Fibroblast of lung (primary cell): Measurements from ENCODE around the gene PDCD1LG2. TPM values are rescaled to one million over a fixed set of nuclear protein-coding genes. Genes with fewer than 3 reads are reported as not detected.

Experiments
- DNase-seq, 2 donors: peaks; one replicate each; pipeline versions ENCODE4 v3.0.0 to v3.0.0-alpha.2; 2010; ENCODE audit warnings: low read depth in 2 of 2
- H2AFZ ChIP-seq: 2 replicates; pipeline ENCODE4 v1.5.1; 2012; ENCODE audit warnings: low read length, control low read depth, inconsistent platforms
- H3K27ac ChIP-seq: 2 replicates; pipeline ENCODE4 v1.5.1; 2011; ENCODE audit warnings: low read length, control low read depth; ENCODE audit not compliant: insufficient read depth
- H3K27me3 ChIP-seq: 2 replicates; pipeline ENCODE4 v1.5.1; 2011; ENCODE audit warnings: mild to moderate bottlenecking, low read length; ENCODE audit not compliant: control insufficient read depth, insufficient read depth
- H3K36me3 ChIP-seq: 2 replicates; pipeline ENCODE4 v1.5.1; 2011; ENCODE audit warnings: low read length; ENCODE audit not compliant: control insufficient read depth, insufficient read depth
- H3K4me1 ChIP-seq: 2 replicates; pipeline ENCODE4 v1.5.1; 2011; ENCODE audit warnings: low read length; ENCODE audit not compliant: control insufficient read depth, insufficient read depth; ENCODE audit errors: extremely low read depth
- H3K4me2 ChIP-seq: 2 replicates; pipeline ENCODE4 v1.5.1; 2011; ENCODE audit warnings: low read length, control low read depth; ENCODE audit not compliant: insufficient read depth; ENCODE audit errors: extremely low read depth
- H3K4me3 ChIP-seq, 4 experiments: fragments of 200-600 bp in 1 of 4; sonication (generic) in 1 of 4; replicated peaks in 1 of 4; 2 replicates each; pipeline ENCODE4 v1.5.1; 2011 to 2016; ENCODE audit warnings: low read length in 4 of 4, low read depth in 3 of 4, mild to moderate bottlenecking in 3 of 4, control low read depth in 2 of 4, inconsistent platforms in 1 of 4, mixed read lengths in 1 of 4; ENCODE audit not compliant: insufficient read depth in 1 of 4; ENCODE audit errors: control extremely low read depth in 1 of 4
- H3K79me2 ChIP-seq: 2 replicates; pipeline ENCODE4 v1.5.1; 2012; ENCODE audit warnings: mild to moderate bottlenecking, low read length, inconsistent platforms; ENCODE audit not compliant: control insufficient read depth, insufficient read depth
- H3K9ac ChIP-seq: 2 replicates; pipeline ENCODE4 v1.5.1; 2011; ENCODE audit warnings: mild to moderate bottlenecking, low read length, control low read depth; ENCODE audit not compliant: insufficient read depth
- H3K9me3 ChIP-seq: 2 replicates; pipeline ENCODE4 v1.5.1; 2012; ENCODE audit warnings: low read depth, low read length; ENCODE audit not compliant: control insufficient read depth, insufficient read depth
- H4K20me1 ChIP-seq: 2 replicates; pipeline ENCODE4 v1.5.1; 2011; ENCODE audit warnings: low read length; ENCODE audit not compliant: control insufficient read depth, insufficient read depth; ENCODE audit errors: extremely low read depth
- CTCF ChIP-seq, 2 donors: IDR thresholded peaks in 1 of 2; conservative IDR thresholded peaks in 1 of 2; 1 replicate in 1 of 2; 2 replicates in 1 of 2; pipeline ENCODE4 v1.5.1; 2011 to 2012; ENCODE audit warnings: low read length in 2 of 2, control low read depth in 1 of 2, inconsistent platforms in 1 of 2, low read depth in 1 of 2, mild to moderate bottlenecking in 1 of 2
- EZH2 ChIP-seq: IDR thresholded peaks from 2 replicates; pipeline ENCODE4 v1.5.1; 2012; ENCODE audit warnings: low read length, control low read depth, mild to moderate bottlenecking; ENCODE audit errors: missing control alignments
- polyA plus RNA-seq, 2 donors: library from polyadenylated mRNA; depleted of rRNA in 1 of 2; stranded (reverse) in 1 of 2; unstranded in 1 of 2; fragments of >200 nt; gene quantifications; 2 replicates each; pipeline ENCODE4 v1.2.1, GENCODE V29; 2011 to 2012; ENCODE audit warnings: missing spikeins in 1 of 2
- total RNA-seq: library from RNA; depleted of rRNA; stranded (reverse); fragments of >200 nt; gene quantifications from 2 replicates; pipeline ENCODE4 v1.2.1, GENCODE V29; 2014

Gene PDCD1LG2
- total and polyA plus RNA-seq, 2 donors (not counting 1 experiment from before 2014, with no cell fraction given), result 6.9 to 16.9 TPM

DNA sequence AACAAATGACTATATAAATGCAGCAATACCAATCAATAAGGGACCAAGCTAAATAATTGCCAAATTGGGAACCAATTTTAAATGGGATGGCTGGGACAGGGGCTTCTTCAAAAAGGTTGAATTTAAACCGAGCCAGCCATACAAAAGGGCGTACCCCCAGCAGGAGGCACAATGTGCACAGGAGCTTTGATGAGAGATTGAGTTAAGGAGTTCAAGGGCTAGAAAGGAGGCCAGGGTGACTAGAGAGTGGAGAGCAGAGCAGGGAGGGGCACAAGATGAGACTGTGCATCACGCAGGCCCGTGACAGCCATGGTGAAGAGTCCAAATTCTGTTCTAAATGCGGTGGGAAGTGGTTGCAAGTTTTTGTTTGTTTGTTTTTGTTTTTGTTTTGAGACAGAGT is 23.3 kb upstream of the PDCD1LG2 start:
- no peaks in the 10 kb centered on the region for H3K79me2 ChIP-seq
- H3K4me1 ChIP-seq, result no peaks in the 10 kb centered on the region
- H3K4me3 ChIP-seq, result no peak overlapping the region
- no peak overlapping the region for H3K9ac ChIP-seq
- TF ChIP-seq EZH2 (no peak), CTCF (conservative IDR thresholded peaks at IDR 0.05 in 1 of 2, IDR thresholded peaks at IDR 0.05 in 1 of 2; ENCODE audit: low read depth in 1 of 2, low read length in 2 of 2) (no peak)
- H3K27ac ChIP-seq, result no peak overlapping the region
- no peak overlapping the region for H2AFZ ChIP-seq
- no peaks in the 10 kb centered on the region for H3K27me3 ChIP-seq
- no peak for DNase-seq
- H3K4me2 ChIP-seq, result no peak overlapping the region
- no peaks in the 10 kb centered on the region for H3K36me3 ChIP-seq
- H4K20me1 ChIP-seq, result no peaks in the 10 kb centered on the region
- H3K9me3 ChIP-seq, result no peaks in the 10 kb centered on the region

GRCh38 chr9:5488221-5489008 is 21.9 kb upstream of the PDCD1LG2 start:
- Histone ChIP-seq H3K27ac (no peak overlapping the region), H3K9me3 (no peaks in the 10 kb centered on the region)

More at GRCh38 chr9:5488221-5489008, 21.9 kb upstream of the PDCD1LG2 start:
- no peaks in the 10 kb centered on the region for H3K27me3 ChIP-seq
- TF ChIP-seq CTCF (conservative IDR thresholded peaks at IDR 0.05 in 1 of 2, IDR thresholded peaks at IDR 0.05 in 1 of 2; ENCODE audit: low read depth in 1 of 2, low read length in 2 of 2) (no peak), EZH2 (no peak)
- H3K9ac ChIP-seq, result no peak overlapping the region
- no peak overlapping the region for H3K4me3 ChIP-seq
- H3K4me1 ChIP-seq, result no peaks in the 10 kb centered on the region
- H2AFZ ChIP-seq, result no peak overlapping the region
- H3K4me2 ChIP-seq, result no peak overlapping the region
- H3K79me2 ChIP-seq, result no peaks in the 10 kb centered on the region
- DNase-seq, result peak in 1 of 2 donors; percentile 68
- H3K36me3 ChIP-seq, result no peaks in the 10 kb centered on the region
- no peaks in the 10 kb centered on the region for H4K20me1 ChIP-seq
